Gastroesophageal sphincter (tissue), 3 donors: Measurements from ENCODE around the gene SH3RF3.

ENCODE experiments used
- CTCF ChIP-seq, 4 experiments: fragments of 200-600 bp in 2 of 4; fragments of 450-650 bp in 2 of 4; sonication (generic) in 1 of 4; IDR thresholded peaks; one replicate each; pipeline ENCODE4 v1.5.1; 2017 to 2019; ENCODE audit warnings: antibody characterized with exemption in 4 of 4, mild to moderate bottlenecking in 2 of 4, moderate library complexity in 2 of 4
- EP300 ChIP-seq: sonication (generic); formaldehyde crosslinking; IDR thresholded peaks from one replicate; pipeline ENCODE4 v1.6.1; 2017; ENCODE audit warnings: antibody characterized with exemption, mild to moderate bottlenecking
- POLR2AphosphoS5 ChIP-seq: sonication (generic); formaldehyde crosslinking; IDR thresholded peaks from one replicate; pipeline ENCODE4 v1.6.1; 2017; ENCODE audit warnings: antibody characterized with exemption

- TF ChIP-seq CTCF (IDR thresholded peaks at IDR 0.05): no peak
- no peak for TF ChIP-seq POLR2AphosphoS5
- no peak for TF ChIP-seq EP300
Observed at GRCh38 chr2:109481196-109481555, 352.2 kb downstream of the SH3RF3 start.
